Measurements from ENCODE around the gene KCNE1. TPM values are rescaled to one million over a fixed set of nuclear protein-coding genes. Genes with fewer than 3 reads are reported as not detected.
A peak's percentile ranks its signal among the peaks of the same experiment; 100 is the strongest.

Gene KCNE1
- total and polyA plus RNA-seq, 2 of the 13 experiments (the other 11 are each of a cell fraction or from before 2014, with no cell fraction given), result 0.35 TPM; not detected in 1

DNA sequence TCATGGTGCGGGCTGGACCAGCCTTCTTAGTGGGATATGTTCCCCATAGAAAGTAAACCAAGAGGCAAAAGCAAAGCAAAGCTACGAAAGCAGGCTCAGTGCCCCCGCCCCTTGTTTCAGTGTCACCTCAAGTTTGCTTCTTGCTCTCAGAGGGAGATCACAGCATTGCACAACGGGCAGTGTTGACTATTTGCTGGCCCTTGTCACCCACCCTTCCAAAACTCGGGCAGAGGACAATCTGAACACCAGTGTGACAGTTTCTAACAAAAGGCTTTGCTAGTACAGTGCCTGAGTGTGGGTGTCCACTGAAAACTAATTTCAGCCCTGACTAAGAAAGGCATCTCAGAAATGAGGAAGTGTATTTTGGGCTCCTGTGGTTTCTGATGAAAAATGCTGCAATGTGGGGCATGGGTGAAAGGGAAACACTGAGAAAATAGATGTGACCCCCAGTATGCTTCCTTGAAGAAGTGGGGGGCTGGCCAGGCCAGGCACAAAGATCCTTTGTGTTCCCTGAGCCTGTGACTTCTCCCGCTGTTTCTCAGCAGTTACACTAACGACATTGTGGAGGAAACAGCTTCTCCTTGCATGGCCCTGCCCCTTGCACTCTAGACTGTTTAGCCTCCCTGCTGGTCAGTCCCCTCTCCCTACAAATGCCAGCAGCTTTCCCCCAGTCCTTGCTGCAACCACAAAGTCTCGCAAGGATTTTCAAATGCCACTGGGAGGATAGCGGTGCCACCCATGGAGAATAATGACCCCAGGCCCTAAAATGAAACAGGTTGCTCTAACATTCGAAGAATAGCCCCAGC is 33.3 kb upstream of the KCNE1 start (continued):
- TF ChIP-seq, protein P1, sequence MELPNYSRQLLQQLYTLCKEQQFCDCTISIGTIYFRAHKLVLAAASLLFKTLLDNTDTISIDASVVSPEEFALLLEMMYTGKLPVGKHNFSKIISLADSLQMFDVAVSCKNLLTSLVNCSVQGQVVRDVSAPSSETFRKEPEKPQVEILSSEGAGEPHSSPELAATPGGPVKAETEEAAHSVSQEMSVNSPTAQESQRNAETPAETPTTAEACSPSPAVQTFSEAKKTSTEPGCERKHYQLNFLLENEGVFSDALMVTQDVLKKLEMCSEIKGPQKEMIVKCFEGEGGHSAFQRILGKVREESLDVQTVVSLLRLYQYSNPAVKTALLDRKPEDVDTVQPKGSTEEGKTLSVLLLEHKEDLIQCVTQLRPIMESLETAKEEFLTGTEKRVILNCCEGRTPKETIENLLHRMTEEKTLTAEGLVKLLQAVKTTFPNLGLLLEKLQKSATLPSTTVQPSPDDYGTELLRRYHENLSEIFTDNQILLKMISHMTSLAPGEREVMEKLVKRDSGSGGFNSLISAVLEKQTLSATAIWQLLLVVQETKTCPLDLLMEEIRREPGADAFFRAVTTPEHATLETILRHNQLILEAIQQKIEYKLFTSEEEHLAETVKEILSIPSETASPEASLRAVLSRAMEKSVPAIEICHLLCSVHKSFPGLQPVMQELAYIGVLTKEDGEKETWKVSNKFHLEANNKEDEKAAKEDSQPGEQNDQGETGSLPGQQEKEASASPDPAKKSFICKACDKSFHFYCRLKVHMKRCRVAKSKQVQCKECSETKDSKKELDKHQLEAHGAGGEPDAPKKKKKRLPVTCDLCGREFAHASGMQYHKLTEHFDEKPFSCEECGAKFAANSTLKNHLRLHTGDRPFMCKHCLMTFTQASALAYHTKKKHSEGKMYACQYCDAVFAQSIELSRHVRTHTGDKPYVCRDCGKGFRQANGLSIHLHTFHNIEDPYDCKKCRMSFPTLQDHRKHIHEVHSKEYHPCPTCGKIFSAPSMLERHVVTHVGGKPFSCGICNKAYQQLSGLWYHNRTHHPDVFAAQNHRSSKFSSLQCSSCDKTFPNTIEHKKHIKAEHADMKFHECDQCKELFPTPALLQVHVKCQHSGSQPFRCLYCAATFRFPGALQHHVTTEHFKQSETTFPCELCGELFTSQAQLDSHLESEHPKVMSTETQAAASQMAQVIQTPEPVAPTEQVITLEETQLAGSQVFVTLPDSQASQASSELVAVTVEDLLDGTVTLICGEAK (IDR thresholded peaks at IDR 0.05), result no peak
- TF ChIP-seq, protein P1 (CRISPR knock-in tag; IDR thresholded peaks at IDR 0.05), result no peak
- no peak; the same call in 1 of the 2 replicates for TF ChIP-seq ZNF331 (CRISPR knock-in tag; IDR thresholded peaks at IDR 0.05)
- no peak for TF ChIP-seq IRF2 (CRISPR knock-in tag; IDR thresholded peaks at IDR 0.05)
- no peak for TF ChIP-seq ZFYVE20 (CRISPR knock-in tag; IDR thresholded peaks at IDR 0.05; ENCODE audit: borderline replicate concordance, low read depth)
- TF ChIP-seq ATF2 (CRISPR knock-in tag; IDR thresholded peaks at IDR 0.05), result no peak
- 0 out of 2 replicates have a peak, but pooled peaks have one; percentile 22 for TF ChIP-seq BCL6 (CRISPR knock-in tag; IDR thresholded peaks at IDR 0.05)
- no peak for TF ChIP-seq SIX1 (CRISPR knock-in tag; IDR thresholded peaks at IDR 0.05; ENCODE audit: borderline replicate concordance)
- no peak for TF ChIP-seq TBL1XR1 (IDR thresholded peaks at IDR 0.05; ENCODE audit: borderline replicate concordance, low read length, partially characterized antibody)
- TF ChIP-seq, protein P2, sequence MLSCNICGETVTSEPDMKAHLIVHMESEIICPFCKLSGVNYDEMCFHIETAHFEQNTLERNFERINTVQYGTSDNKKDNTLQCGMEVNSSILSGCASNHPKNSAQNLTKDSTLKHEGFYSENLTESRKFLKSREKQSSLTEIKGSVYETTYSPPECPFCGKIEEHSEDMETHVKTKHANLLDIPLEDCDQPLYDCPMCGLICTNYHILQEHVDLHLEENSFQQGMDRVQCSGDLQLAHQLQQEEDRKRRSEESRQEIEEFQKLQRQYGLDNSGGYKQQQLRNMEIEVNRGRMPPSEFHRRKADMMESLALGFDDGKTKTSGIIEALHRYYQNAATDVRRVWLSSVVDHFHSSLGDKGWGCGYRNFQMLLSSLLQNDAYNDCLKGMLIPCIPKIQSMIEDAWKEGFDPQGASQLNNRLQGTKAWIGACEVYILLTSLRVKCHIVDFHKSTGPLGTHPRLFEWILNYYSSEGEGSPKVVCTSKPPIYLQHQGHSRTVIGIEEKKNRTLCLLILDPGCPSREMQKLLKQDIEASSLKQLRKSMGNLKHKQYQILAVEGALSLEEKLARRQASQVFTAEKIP (CRISPR knock-in tag; IDR thresholded peaks at IDR 0.05; ENCODE audit: borderline replicate concordance), result no peak
- no peak for TF ChIP-seq FOXK2 (IDR thresholded peaks at IDR 0.05)
- TF ChIP-seq ZNF776 (CRISPR knock-in tag; IDR thresholded peaks at IDR 0.05), result no peak
- 0 out of 2 replicates have a peak, but pooled peaks have one; percentile 12 for TF ChIP-seq HDAC1 (CRISPR knock-in tag; IDR thresholded peaks at IDR 0.05)
- TF ChIP-seq KDM1A (CRISPR knock-in tag; IDR thresholded peaks at IDR 0.05), result no peak
- TF ChIP-seq, protein P3, sequence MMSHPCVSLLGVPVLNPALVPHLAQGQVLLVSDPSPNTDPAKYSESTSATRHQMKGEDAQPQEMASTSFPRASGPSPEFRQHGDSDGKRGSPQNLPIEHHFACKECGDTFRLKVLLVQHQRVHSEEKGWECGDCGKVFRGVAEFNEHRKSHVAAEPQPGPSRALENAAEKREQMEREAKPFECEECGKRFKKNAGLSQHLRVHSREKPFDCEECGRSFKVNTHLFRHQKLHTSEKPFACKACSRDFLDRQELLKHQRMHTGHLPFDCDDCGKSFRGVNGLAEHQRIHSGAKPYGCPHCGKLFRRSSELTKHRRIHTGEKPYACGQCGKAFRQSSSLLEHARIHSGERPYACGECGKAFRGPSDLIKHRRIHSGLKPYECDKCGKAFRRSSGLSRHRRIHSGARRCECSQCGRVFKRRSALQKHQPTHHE (CRISPR knock-in tag; IDR thresholded peaks at IDR 0.05; ENCODE audit: borderline replicate concordance), result no peak
